Muscle of leg (tissue), 11 donors: ENCODE measurements around the gene WRAP53. TPM values are rescaled to one million over a fixed set of nuclear protein-coding genes. Genes with fewer than 3 reads are reported as not detected.

Experiments used
- DNase-seq: peaks from one replicate; pipeline ENCODE4 v3.0.0; 2013
- H3K27ac ChIP-seq: one replicate; pipeline ENCODE4 v1.5.1; 2013; ENCODE audit warnings: mild to moderate bottlenecking, low read length, control low read depth
- H3K27me3 ChIP-seq: one replicate; pipeline ENCODE4 v1.6.1; 2013; ENCODE audit warnings: low read length; ENCODE audit not compliant: control insufficient read depth, insufficient read depth
- H3K36me3 ChIP-seq: one replicate; pipeline ENCODE4 v1.6.1; 2013; ENCODE audit warnings: low read length; ENCODE audit not compliant: control insufficient read depth, insufficient read depth
- H3K4me1 ChIP-seq: one replicate; pipeline ENCODE4 v1.6.1; 2013; ENCODE audit warnings: low read length; ENCODE audit not compliant: control insufficient read depth, insufficient read depth
- H3K4me3 ChIP-seq: one replicate; pipeline ENCODE4 v1.5.1; 2013; ENCODE audit warnings: low read length, control low read depth
- H3K9me3 ChIP-seq: replicated peaks from 2 replicates; pipeline ENCODE4 v1.6.1; 2013; ENCODE audit warnings: low read depth, low read length; ENCODE audit not compliant: control insufficient read depth
- WGBS: methylation state at CpG from one replicate; pipeline ENCODE4 v1.1.5; 2013; ENCODE audit warnings: missing lambda C conversion rate; ENCODE audit not compliant: insufficient coverage; 5-methylcytosine and 5-hydroxymethylcytosine counted together
- polyA plus RNA-seq, 8 donors: library from polyadenylated mRNA; unstranded; fragments of 120-200 nt; gene quantifications; one replicate each; pipeline versions ENCODE4 v1.2.1 to v1.2.3, GENCODE V29; 2013; ENCODE audit warnings: inconsistent platforms in 1 of 8, low replicate concordance in 1 of 8; ENCODE audit not compliant: insufficient read length in 8 of 8, insufficient read depth in 1 of 8
- total RNA-seq: library from RNA; stranded (reverse); fragments of 120-200 nt; gene quantifications from one replicate; pipeline ENCODE4 v1.2.4, GENCODE V29; 2013

WRAP53 gene
- total and polyA plus RNA-seq, 9 donors, result 5.9 to 10.0 (median 8.2) TPM

DNA sequence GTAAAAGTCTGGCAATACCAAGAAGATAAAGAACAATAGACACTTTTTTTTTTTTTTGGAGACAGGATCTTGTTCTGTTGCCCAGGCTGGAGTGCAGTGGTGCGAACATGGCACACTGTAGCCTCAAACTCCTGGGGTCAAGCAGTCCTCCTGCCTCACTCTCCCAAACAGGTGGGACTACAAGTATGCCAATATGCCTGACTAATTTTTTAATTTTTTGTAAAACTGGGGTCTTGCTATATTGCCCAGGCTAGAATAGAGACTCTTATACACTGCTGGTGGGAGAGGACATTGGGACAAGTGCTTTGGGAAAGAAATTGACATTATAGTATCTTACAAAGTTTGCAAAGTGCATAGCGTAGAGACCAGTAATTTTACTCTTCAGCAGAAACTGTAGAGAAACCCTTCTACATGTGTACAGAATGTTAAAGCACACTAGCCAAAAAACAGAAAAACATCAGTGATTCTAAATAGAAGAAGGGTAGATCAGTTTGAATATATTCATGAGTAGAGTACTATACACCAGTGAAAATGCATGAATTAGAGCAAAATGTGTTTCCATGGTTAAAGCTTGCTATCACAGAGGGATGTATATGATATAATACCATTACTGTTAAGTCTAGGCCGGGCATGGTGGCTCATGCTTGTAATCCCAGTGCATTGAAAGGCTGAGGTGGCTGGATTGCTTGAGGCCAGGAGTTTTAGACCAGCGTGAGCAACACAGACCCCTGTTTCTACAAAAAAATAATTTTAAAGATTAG, 9.7 kb downstream of the WRAP53 start:
- Histone ChIP-seq H3K27me3 (no peaks in the 10 kb centered on the region), H3K9me3 (no peaks in the 10 kb centered on the region), H3K27ac (no peak overlapping the region), H3K4me1 (no peaks in the 10 kb centered on the region), H3K4me3 (no peak overlapping the region), H3K36me3 (peaks cover 46% of the 10 kb centered on the region)
- no peak for DNase-seq
- no CpG with 5 or more reads among the region's 4 CpGs for WGBS

DNA sequence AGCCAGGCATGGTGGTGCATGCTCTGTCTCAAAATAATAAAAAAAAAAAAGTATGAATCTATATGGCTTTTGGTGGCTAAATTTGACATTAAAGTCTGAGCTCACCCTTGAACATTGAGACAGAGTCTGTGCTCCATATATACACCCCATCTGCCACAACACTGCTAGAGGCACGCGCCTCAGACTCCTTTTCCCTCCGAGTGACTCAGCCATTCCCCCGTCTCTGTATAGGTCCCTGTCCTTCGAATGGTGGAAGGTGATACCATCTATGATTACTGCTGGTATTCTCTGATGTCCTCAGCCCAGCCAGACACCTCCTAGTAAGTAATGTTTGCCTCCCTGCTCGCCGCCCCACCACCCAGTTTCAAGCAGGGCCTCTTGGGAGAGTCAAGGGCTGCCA, 12.2 kb downstream of the WRAP53 start:
- no peak overlapping the region for H3K4me3 ChIP-seq
- peaks cover 35% of the 10 kb centered on the region for H3K36me3 ChIP-seq
- H3K27me3 ChIP-seq, result peaks cover 20% of the 10 kb centered on the region
- no peaks in the 10 kb centered on the region for H3K9me3 ChIP-seq
- peaks cover 22% of the 10 kb centered on the region for H3K4me1 ChIP-seq
- DNase-seq, result no peak
- WGBS, result no CpG with 5 or more reads among the region's 7 CpGs
- H3K27ac ChIP-seq, result no peak overlapping the region

DNA sequence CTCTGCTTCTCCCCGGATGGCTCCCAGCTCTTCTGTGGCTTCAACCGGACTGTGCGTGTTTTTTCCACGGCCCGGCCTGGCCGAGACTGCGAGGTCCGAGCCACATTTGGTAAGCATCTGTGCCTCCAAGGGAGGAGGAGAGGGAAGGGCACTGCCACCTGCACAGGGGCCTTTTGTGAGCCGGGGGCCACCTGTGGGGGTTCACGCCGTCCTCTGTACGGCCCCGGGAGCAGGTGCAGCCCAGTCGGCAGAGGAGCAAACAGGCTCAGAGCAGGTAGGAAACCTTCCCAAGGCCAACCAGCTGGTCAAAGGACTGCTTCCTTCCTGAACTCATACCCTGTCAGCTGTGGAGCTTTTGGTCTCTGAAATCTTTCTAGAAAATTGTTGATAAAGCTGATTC, 13.4 kb downstream of the WRAP53 start:
- Histone ChIP-seq H3K9me3 (no peaks in the 10 kb centered on the region), H3K27me3 (peaks cover 32% of the 10 kb centered on the region), H3K27ac (no peak overlapping the region), H3K4me1 (peaks cover 32% of the 10 kb centered on the region), H3K36me3 (peaks cover 26% of the 10 kb centered on the region), H3K4me3 (no peak overlapping the region)
- WGBS, result 90% methylated on average over 14 of the region's 14 CpGs
- DNase-seq, result peak; percentile 1

DNA sequence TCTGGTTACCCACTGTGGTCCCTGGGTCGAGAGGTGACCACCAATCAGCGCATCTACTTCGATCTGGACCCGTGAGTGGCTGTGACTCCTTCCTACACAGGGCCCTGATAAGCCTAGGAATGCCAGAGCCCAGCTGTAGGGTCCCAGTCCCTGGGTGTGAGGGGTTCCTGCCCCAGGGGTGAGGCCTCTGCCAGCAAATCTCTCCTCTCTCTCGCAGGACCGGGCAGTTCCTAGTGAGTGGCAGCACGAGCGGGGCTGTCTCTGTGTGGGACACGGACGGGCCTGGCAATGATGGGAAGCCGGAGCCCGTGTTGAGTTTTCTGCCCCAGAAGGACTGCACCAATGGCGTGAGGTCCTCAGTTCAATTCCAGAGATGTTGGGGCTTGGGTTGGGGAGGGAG, 14.5 kb downstream of the WRAP53 start:
- 83% methylated on average over 7 of the region's 13 CpGs for WGBS
- peak; percentile 2 for DNase-seq
- no peak overlapping the region for H3K27ac ChIP-seq
- H3K4me3 ChIP-seq, result no peak overlapping the region
- H3K27me3 ChIP-seq, result peaks cover 41% of the 10 kb centered on the region
- H3K9me3 ChIP-seq, result no peaks in the 10 kb centered on the region
- peaks cover 32% of the 10 kb centered on the region for H3K4me1 ChIP-seq
- peaks cover 26% of the 10 kb centered on the region for H3K36me3 ChIP-seq

- Histone ChIP-seq H3K9me3 (no peaks in the 10 kb centered on the region), H3K27me3 (peaks cover 45% of the 10 kb centered on the region), H3K27ac (no peak overlapping the region), H3K4me3 (no peak overlapping the region), H3K4me1 (peaks cover 32% of the 10 kb centered on the region), H3K36me3 (peaks cover 24% of the 10 kb centered on the region)
- DNase-seq, result peak; percentile 62
- 16% methylated on average over 10 of the region's 24 CpGs for WGBS
Measured at GRCh38 chr17:7703584-7704479, 15.6 kb downstream of the WRAP53 start.

GRCh38 chr17:7704601-7705268, 16.5 kb downstream of the WRAP53 start, which contains the start of gene EFNB3:
Gene EFNB3, plus strand, starts transcription at chr17:7705202. Its CDS starts 397 bp downstream, at chr17:7705599.
- under 1% methylated on average over 30 of the region's 45 CpGs for WGBS
- peaks cover 24% of the 10 kb centered on the region for H3K36me3 ChIP-seq
- peak; percentile 75 for DNase-seq
- H3K27ac ChIP-seq, result no peak within 1 kb of the TSS
- H3K4me3 ChIP-seq, result peak within 1 kb of the TSS; percentile 44
- H3K4me1 ChIP-seq, result peaks cover 32% of the 10 kb centered on the region
- no peaks in the 10 kb centered on the region for H3K9me3 ChIP-seq
- peaks cover 45% of the 10 kb centered on the region for H3K27me3 ChIP-seq

DNA sequence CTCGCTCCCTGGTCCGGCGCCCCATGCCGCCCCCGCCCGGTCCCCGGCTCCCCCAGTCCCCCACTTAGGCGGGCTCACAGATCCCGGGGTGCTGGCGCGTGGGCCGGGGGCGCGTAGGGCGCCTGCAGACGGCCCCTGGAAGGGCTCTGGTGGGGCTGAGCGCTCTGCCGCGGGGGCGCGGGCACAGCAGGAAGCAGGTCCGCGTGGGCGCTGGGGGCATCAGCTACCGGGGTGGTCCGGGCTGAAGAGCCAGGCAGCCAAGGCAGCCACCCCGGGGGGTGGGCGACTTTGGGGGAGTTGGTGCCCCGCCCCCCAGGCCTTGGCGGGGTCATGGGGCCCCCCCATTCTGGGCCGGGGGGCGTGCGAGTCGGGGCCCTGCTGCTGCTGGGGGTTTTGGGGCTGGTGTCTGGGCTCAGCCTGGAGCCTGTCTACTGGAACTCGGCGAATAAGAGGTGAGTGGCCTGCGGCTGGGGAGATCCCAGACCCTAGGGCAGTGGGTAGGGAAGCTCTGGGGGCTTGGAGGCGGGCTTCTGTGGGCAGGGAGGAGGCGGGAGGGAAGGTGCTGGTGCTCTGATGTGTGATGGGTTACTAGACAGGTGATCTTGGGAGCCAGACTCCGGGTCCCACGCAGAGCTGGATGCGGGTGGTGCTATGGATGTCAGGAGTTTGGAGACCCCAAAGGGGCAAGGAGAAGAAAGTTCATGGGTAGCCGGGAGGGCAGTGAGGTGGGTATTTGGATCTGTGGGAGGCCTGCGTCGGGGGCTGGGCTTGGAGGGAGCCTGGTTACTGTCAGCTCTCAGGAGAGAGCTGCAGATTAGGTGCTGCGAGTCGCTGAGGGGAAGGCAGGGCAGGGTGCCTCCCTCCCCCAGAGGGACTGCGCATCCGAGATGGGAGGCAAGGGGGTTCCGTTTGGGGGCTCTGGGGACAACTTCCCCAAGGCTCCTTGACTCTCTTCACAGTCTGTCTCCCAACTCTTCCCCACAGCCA, 17.3 kb downstream of the WRAP53 start:
- 2% methylated on average over 44 of the region's 50 CpGs for WGBS
- Histone ChIP-seq H3K27ac (no peak overlapping the region), H3K4me1 (peaks cover 32% of the 10 kb centered on the region), H3K9me3 (no peaks in the 10 kb centered on the region), H3K27me3 (peaks cover 47% of the 10 kb centered on the region), H3K36me3 (peaks cover 20% of the 10 kb centered on the region), H3K4me3 (peak overlapping the region; percentile 44)
- peak; percentile 17 for DNase-seq

DNA sequence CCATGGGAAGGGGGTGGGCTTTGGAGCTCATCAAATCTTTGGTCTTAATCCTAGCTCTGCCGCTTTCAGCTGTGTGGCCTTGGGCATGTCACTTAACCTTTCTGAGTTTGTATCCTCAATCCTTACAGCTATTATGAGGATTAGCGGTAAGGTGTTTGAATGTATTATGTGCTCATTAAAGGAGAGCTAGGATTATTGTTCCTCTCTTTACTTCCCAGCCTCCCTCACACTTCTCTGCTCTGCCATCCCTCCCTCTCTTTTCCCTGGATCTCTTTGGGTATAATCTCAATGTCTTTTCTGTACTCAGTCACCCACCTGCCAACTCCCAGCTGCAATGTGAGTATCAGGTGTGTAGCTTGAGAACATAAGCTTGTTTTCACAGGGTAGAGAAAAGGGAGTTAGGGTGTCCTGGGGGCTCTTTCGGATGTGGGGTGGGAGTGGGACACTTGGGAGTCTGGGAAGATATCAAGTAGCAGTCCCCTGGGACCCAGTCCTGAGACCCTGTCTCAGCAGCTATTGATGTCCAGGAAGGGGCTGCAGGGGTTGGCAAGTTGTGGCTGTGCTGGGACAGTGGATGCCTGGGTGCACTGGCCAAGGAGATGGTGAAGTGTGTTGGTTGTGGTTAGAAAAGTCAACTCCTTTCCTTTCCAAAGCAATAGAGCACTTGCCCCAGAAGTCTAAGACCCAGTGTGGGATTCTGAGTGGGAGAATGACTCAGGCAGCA, 18.5 kb downstream of the WRAP53 start:
- H3K27me3 ChIP-seq, result peaks cover 53% of the 10 kb centered on the region
- H3K4me1 ChIP-seq, result peaks cover 32% of the 10 kb centered on the region
- DNase-seq, result peak; percentile 7
- H3K27ac ChIP-seq, result no peak overlapping the region
- WGBS, result 100% methylated on average over 1 of the region's 3 CpGs
- H3K36me3 ChIP-seq, result peaks cover 11% of the 10 kb centered on the region
- no peak overlapping the region for H3K4me3 ChIP-seq
- no peaks in the 10 kb centered on the region for H3K9me3 ChIP-seq

DNA sequence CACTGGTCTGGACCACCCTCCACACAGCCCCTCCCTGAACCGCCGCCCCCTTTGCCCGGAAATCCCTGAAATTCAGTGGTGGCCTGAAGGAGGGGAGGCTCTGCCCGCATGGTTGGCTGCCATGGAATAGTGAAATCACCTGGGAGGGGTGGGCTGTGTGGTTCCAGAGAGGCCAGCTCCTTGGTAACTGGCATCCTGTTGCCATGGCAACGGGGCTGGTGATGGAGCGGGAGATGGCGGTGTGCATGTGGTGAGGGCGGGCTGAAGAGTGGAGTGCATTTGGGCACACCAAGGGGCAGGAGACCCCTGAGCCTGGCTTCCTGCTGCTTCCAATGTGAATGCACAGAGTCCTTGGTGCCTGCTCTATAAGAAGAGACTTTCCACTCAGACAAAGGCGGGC, 19.2 kb downstream of the WRAP53 start:
- H3K27ac ChIP-seq, result no peak overlapping the region
- H3K36me3 ChIP-seq, result peaks cover 4% of the 10 kb centered on the region
- 79% methylated on average over 6 of the region's 9 CpGs for WGBS
- H3K27me3 ChIP-seq, result peaks cover 60% of the 10 kb centered on the region
- peak; percentile 2 for DNase-seq
- no peak overlapping the region for H3K4me3 ChIP-seq
- no peaks in the 10 kb centered on the region for H3K9me3 ChIP-seq
- H3K4me1 ChIP-seq, result peaks cover 32% of the 10 kb centered on the region
